OCI-LY7 (cell line): Measurements from ENCODE around the gene CARM1. TPM values are rescaled to one million over a fixed set of nuclear protein-coding genes. Genes with fewer than 3 reads are reported as not detected.
"Not testable (repeated sequence)": the region's sequence is repeated elsewhere in the genome, so short reads cannot be mapped to it uniquely, and the experiment has no call there.

ENCODE experiments used
- BruUV-seq: library from RNA; stranded (reverse); fragments of 400-500 nt; replicated peaks from 2 replicates; lab custom pipeline; 2021; lab: Mats Ljungman, UMichigan
- CTCF ChIA-PET: fragments of 300-600 bp; sonication (Branson Sonifier 250); formaldehyde crosslinking; loops from one replicate; lab custom pipeline; 2022; ENCODE audit warnings: antibody characterized with exemption; ENCODE audit not compliant: unreplicated experiment; lab: Charles Lee
- POLR2A ChIA-PET: fragments of 300-600 bp; sonication (Branson Sonifier 250); formaldehyde crosslinking; loops from one replicate; lab custom pipeline; 2022; ENCODE audit warnings: antibody characterized with exemption; lab: Charles Lee
- DNase-seq: peaks from one replicate; pipeline ENCODE4 v3.0.0-alpha.2; 2015; ENCODE audit warnings: low spot score
- H2AFZ ChIP-seq: fragments of 200-600 bp; sonication (generic), shearing (Covaris generic); 2 replicates; pipeline ENCODE4 v1.6.1; 2014; ENCODE audit warnings: mild to moderate bottlenecking, antibody characterized with exemption, low read length, moderate library complexity
- H3K27ac ChIP-seq: fragments of 200-600 bp; sonication (generic); 2 replicates; pipeline ENCODE4 v1.5.1; 2014; ENCODE audit warnings: mixed run types, low read depth, mild to moderate bottlenecking, moderate library complexity, low read length, inconsistent platforms; ENCODE audit not compliant: poor library complexity, severe bottlenecking
- H3K36me3 ChIP-seq: fragments of 200-600 bp; sonication (generic); 2 replicates; pipeline ENCODE4 v1.6.1; 2014; ENCODE audit warnings: mild to moderate bottlenecking, antibody characterized with exemption, low read length, moderate library complexity, mixed read lengths; ENCODE audit not compliant: insufficient read depth
- H3K4me1 ChIP-seq: fragments of 200-600 bp; sonication (generic); 2 replicates; pipeline ENCODE4 v1.5.1; 2014; ENCODE audit warnings: mild to moderate bottlenecking, low read length; ENCODE audit not compliant: insufficient read depth, poor library complexity, severe bottlenecking
- H3K4me2 ChIP-seq: fragments of 200-600 bp; sonication (generic); 2 replicates; pipeline ENCODE4 v1.6.1; 2014; ENCODE audit warnings: mild to moderate bottlenecking, low read length
- H3K4me3 ChIP-seq: fragments of 200-600 bp; sonication (generic); 2 replicates; pipeline ENCODE4 v1.5.1; 2014; ENCODE audit warnings: mild to moderate bottlenecking, low read depth, low read length; ENCODE audit not compliant: poor library complexity, severe bottlenecking
- H3K79me2 ChIP-seq: fragments of 200-600 bp; sonication (generic); 2 replicates; pipeline ENCODE4 v1.6.1; 2016; ENCODE audit warnings: low read depth, mild to moderate bottlenecking, low read length, moderate library complexity, mixed read lengths; ENCODE audit not compliant: insufficient read depth
- H3K9me2 ChIP-seq: fragments of 200-600 bp; sonication (generic); 2 replicates; pipeline ENCODE4 v1.6.1; 2016; ENCODE audit warnings: mild to moderate bottlenecking, low read length, mixed read lengths; ENCODE audit not compliant: insufficient read depth
- H3K9me3 ChIP-seq: fragments of 200-600 bp; sonication (generic); 2 replicates; pipeline ENCODE4 v1.6.1; 2014; ENCODE audit warnings: mild to moderate bottlenecking, mixed run types, low read length, mixed read lengths
- H4K20me1 ChIP-seq: fragments of 200-600 bp; sonication (generic); 2 replicates; pipeline ENCODE4 v1.6.1; 2014; ENCODE audit warnings: mild to moderate bottlenecking, antibody characterized with exemption, low read length, moderate library complexity, mixed read lengths; ENCODE audit not compliant: insufficient read depth
- EZH2phosphoT487 ChIP-seq: fragments of 200-600 bp; sonication (generic); IDR thresholded peaks from 2 replicates; pipeline ENCODE4 v1.6.1; 2018; ENCODE audit warnings: low read depth, borderline replicate concordance, mild to moderate bottlenecking, mixed run types, antibody characterized with exemption, low read length, moderate library complexity, mixed read lengths
- intact Hi-C: fragments of 100-400 bp; cut with micrococcal nuclease; formaldehyde crosslinking; loops from one replicate; pipeline ENCODE4 v1.10.0; 2022; ENCODE audit not compliant: unreplicated experiment
- total RNA-seq, 2 experiments: library from RNA; depleted of rRNA in 1 of 2; stranded (reverse); fragments of >200 nt in 1 of 2; shearing (Covaris generic) in 1 of 2; gene quantifications; 2 replicates each; pipeline ENCODE4 v1.2.3, GENCODE V29; 2014 to 2022
- TF ChIP-seq, protein P1 (sequence below): fragments of 200-600 bp; sonication (generic); conservative IDR thresholded peaks from 2 replicates; pipeline ENCODE4 v1.5.1; 2014; ENCODE audit warnings: mild to moderate bottlenecking, antibody characterized with exemption, low read length, moderate library complexity, mixed read lengths

Gene CARM1
- total RNA-seq, 2 experiments from 2014 or later: 41.2 to 107 TPM

DNA sequence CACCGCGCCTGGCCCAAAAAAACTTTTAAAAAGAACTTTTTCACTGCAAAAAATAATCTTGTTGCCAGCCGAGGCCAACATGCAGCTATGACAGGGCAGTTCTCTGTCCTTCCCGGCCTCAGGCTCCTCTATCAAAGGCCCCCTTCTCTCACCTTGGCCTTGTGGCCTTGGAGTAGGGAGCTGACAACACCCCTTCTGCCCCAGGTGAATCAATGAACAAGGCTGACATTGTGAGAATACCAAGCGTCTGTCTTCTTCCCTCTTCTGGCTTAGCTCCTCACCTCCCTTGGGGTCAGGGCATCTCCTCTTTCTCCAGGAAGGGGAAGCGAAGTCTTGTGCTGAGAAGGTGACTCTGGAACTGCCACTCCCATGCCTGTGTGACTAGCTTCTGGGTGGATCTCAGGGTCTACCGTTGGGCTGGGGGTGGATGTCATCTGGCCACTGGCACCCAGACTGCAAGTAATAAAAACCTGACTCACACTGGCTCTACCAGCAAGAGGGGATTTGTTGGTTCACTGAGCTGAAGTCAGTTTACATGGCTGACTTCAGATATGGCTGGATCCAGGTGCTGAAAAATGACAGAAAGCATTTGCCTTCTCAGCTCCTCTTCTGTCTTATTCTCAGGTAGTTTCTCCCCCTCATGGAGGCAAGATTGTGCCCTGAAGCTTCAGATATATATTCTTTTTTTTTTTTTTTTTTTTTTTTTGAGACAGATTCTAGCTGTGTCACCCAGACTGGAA lies 16.8 kb upstream of the CARM1 start:
- intact Hi-C loops: no loop called here
- H3K4me2 ChIP-seq: no peak overlapping the region
- ChIA-PET POLR2A (interaction anchor here (0.7 kb wide), 2 partner anchors 11 to 25 kb away, joined by 3 read pairs; no protein-coding TSS in a partner anchor), CTCF (interaction anchor here (1.3 kb wide), 1 partner anchor 10 kb away, joined by 4 read pairs; no protein-coding TSS in a partner anchor)
- TF ChIP-seq, protein P1, sequence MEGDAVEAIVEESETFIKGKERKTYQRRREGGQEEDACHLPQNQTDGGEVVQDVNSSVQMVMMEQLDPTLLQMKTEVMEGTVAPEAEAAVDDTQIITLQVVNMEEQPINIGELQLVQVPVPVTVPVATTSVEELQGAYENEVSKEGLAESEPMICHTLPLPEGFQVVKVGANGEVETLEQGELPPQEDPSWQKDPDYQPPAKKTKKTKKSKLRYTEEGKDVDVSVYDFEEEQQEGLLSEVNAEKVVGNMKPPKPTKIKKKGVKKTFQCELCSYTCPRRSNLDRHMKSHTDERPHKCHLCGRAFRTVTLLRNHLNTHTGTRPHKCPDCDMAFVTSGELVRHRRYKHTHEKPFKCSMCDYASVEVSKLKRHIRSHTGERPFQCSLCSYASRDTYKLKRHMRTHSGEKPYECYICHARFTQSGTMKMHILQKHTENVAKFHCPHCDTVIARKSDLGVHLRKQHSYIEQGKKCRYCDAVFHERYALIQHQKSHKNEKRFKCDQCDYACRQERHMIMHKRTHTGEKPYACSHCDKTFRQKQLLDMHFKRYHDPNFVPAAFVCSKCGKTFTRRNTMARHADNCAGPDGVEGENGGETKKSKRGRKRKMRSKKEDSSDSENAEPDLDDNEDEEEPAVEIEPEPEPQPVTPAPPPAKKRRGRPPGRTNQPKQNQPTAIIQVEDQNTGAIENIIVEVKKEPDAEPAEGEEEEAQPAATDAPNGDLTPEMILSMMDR: no peak
- no peak for TF ChIP-seq EZH2phosphoT487
- no peaks in the 10 kb centered on the region for H3K79me2 ChIP-seq
- no peaks in the 10 kb centered on the region for H3K9me2 ChIP-seq
- H2AFZ ChIP-seq: no peak overlapping the region
- H3K4me1 ChIP-seq: peaks cover 5% of the 10 kb centered on the region
- H3K4me3 ChIP-seq: no peak overlapping the region
- no peaks in the 10 kb centered on the region for H4K20me1 ChIP-seq
- DNase-seq: no peak
- no peak overlapping the region for H3K27ac ChIP-seq
- H3K9me3 ChIP-seq: no peaks in the 10 kb centered on the region
- no peaks in the 10 kb centered on the region for H3K36me3 ChIP-seq
- no TSS peak for BruUV-seq

DNA sequence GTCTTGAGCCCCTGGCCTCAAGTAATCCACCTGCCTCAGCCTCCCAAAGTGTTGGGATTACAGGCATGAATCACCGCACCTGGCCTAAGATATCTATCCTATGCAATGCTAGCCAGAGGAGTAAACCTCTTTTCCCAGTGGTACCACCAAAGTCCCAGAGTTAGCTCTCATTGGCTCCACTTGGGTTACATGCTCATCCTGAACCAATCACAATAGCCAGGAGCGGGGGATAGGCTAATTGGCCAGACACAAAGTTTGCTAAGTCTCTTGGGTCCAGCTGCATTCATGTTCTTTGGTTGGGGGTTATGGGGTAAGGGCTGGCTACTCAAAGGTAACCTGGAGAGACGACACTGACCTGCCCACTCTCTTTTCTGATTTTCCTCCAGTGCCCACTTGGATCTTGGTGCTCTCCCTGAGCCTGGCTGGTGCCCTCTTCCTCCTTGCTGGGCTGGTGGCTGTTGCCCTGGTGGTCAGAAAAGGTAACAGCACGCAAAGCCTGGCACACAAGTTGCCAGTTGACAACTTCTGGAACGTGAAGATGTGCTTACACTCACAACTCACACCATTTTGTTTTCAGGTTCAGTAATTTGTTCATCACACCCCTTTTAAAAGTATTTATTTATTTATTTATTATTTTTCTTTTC lies 15.4 kb upstream of the CARM1 start:
- peak; percentile 58 for DNase-seq
- intact Hi-C loops: no loop called here
- ChIA-PET POLR2A (interaction anchor here (0.6 kb wide), 1 partner anchor 71 kb away, joined by 6 read pairs; no protein-coding TSS in a partner anchor), CTCF (no interaction called here)
- no peaks in the 10 kb centered on the region for H3K9me3 ChIP-seq
- H3K4me3 ChIP-seq: no peak overlapping the region
- no peaks in the 10 kb centered on the region for H3K9me2 ChIP-seq
- H3K27ac ChIP-seq: no peak overlapping the region
- BruUV-seq: no TSS peak
- no peaks in the 10 kb centered on the region for H4K20me1 ChIP-seq
- H3K4me1 ChIP-seq: peaks cover 5% of the 10 kb centered on the region
- no peak for TF ChIP-seq EZH2phosphoT487
- TF ChIP-seq, protein P1: peak; percentile 76
- H3K4me2 ChIP-seq: no peak overlapping the region
- H2AFZ ChIP-seq: no peak overlapping the region
- no peaks in the 10 kb centered on the region for H3K36me3 ChIP-seq
- no peaks in the 10 kb centered on the region for H3K79me2 ChIP-seq

DNA sequence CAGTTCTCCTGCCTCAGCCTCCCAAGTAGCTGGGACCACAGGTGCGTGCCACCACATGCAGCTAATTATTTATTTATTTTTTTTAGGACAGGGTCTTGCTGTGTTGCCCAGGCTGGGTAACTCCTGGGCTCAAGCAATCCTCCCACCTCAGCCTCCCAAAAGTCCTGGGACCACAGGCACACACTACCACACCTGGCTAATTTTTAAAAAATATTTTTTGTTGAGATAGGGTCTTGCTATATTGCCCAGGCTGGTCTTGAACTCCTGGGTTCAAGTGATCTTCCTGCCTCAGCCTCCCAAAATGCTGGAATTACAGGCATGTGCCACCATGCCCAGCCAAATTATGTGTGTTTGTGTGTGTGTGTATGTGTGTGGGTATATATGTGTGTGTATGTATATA lies 14.5 kb upstream of the CARM1 start:
- H3K36me3 ChIP-seq, H3K79me2 ChIP-seq, POLR2A ChIA-PET, H3K9me2 ChIP-seq, H3K4me3 ChIP-seq, H2AFZ ChIP-seq, H3K4me1 ChIP-seq, BruUV-seq, intact Hi-C loops, H3K9me3 ChIP-seq, DNase-seq, H3K4me2 ChIP-seq, H4K20me1 ChIP-seq, CTCF ChIA-PET, H3K27ac ChIP-seq: not testable (repeated sequence)
